TTC549 (cell line): ENCODE data around the gene FAM204A.

Experiments used
- FAIRE-seq: peaks from 2 replicates; lab custom pipeline; 2012; peaks lifted over from hg19 to GRCh38; lab: Jason Lieb, UNC

FAM204A gene

DNA sequence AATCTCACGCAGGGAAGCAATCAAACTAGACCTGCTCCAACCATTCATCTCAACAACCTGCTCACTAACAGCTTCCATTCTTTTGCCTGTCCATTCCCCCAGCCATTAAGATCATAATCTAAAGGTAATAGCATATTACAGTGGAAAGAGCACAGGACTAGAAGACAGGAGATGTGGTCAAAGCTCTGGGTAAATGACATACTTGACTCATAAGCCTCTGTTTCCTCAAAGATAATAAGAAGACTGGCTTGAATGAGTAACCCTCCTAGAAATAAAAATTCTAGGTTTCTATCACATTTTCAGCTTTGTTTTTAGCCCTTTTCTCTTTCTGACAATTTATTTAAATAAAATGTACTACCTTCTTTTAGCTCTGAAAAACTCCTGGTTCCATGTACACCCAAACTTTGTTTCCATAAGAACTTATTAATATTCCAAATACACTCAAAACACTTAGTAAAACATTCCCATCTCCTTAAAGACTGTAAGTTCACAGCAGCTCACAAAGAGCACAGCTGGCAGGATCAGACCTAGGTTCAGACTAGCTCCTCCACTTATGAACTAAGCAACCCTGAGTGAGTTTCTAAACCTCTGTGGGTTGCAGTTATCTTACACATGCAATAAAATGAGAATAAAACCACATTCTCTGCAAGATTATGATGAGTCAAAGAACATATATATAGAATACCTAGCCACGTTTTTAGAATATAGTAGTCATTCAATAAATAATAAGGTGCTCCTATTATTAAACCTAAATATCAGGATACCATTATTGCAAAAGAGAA lies 11.6 kb downstream of the FAM204A start:
- no peak for FAIRE-seq

DNA sequence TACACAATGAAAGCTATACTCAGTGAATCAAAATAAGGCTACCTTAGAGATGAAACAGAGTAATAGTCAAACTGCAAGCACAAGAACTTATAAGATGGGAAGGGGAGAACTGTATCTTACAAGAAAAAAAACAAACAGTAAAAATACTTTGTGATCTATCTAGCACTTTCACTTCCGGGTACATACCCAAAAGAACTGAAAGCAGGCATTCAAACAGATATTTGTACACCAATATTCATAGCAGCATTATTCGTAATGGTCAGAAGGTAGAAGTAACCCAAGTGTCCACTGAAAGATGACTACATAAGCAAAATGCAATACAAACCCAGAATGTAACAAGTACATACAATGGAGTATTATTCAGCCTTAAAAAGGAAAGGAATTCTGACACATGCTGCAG lies 18.0 kb downstream of the FAM204A start:
- no peak for FAIRE-seq

DNA sequence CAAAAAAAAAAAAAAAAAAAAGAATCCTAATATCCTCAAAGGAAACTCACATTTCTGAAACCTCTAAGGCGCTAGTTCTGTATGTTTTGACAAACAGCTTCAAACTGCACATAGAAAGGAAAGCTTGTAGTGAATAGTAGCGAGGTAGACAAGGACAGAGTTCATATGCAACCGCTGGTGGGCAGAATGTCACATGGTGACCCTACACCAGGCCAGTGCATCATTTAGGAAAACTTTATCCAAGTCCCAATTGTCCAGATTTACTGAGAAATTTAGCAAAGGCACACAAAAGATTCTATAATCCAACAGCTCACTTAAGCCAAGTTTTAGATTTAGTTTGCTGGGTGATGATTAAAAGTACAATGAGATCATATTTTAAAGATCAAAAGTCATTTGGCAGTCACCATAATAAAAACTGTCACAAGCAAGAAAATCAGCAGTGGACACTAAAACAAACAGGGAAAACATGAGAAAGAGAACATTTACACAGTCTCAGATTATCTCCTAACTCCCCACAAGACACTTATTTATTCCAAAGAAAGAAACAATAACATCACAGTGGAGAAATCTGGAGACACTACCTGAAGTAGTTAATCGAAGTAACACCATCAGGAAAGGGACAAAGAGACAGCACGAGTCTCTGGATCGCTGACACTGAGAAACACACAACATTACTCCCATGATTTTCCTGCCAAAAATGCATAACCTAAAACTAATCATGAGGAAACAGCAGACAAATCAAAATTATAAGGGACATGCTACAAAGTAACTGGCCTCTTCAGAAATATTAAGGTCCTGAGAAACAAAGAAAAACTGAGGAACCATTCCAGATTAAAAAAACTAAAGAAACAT lies 20.2 kb downstream of the FAM204A start:
- FAIRE-seq, result no peak

DNA sequence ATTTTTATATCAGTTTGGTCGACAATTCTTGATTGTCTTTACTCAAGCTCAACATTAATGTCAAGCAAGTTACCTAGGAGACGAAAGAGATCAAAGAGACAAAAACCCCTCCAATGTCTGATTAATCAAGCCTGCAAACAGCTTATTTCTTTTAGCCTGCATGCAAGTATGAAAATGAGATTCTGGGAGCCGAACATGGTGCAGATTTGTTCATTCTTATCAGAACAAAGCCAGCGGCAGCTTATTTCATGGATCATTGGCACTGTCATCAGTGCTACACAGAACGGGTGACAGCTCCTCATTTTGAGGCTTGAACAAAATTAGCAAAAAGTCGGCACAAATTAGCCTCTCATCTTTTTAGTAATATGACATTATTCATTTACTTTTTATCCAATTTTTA lies 26.5 kb downstream of the FAM204A start:
- no peak for FAIRE-seq

DNA sequence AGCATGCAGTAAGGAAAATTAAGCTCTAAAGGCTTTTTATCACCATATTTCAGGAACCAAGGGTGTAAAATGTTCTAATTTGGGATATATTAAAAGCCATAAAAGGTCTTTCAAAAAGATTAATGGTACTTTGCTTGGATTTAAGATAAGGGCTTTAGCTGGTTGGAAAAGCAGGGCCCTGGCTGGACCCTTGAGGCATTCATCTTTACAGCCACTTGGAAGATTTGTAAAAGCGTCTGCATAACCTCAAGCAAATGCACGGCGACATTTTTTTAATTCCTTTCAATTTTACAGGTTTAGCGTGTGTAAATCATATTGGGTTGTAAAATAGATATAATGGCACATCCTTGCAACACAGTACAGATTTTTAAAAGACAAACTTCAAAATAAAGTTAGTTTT lies 27.2 kb downstream of the FAM204A start:
- FAIRE-seq, result no peak

DNA sequence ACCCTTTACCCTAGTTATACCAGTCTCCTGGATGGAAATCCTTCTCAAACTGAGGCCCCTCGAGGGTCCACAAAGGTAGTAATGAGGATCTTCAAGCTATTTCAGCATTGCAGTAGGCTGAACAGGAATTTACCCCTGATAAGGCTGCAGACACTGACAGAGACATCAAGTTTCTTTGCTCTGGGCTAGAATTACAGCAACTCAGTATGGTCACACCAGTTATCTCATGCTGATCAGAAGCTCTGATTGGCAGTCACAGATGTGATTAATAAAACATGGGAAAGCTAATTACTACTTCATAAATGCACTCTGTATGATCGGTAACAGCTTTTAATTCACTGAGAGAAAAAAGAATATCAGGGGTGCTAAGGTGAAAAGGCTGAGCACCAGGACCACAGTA lies 30.6 kb downstream of the FAM204A start:
- FAIRE-seq, result no peak

DNA sequence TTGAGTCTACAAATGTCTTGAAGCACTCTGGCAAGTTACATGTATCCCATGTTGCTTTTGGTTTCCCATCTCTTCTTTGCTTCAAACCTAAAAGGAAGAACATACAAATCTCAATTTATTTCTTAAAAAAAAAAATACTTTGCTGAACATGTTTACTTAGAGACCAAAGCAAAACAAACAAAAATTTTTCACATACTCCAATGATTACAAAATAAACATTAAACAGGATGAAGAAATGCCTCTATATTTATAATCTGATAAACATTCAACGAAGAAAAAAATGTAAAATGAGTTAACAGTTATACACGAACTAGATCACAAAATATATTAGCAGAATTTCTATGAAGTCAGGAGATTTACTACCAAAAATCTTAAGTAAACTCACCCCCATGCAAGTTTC lies 31.3 kb downstream of the FAM204A start:
- FAIRE-seq, result no peak

DNA sequence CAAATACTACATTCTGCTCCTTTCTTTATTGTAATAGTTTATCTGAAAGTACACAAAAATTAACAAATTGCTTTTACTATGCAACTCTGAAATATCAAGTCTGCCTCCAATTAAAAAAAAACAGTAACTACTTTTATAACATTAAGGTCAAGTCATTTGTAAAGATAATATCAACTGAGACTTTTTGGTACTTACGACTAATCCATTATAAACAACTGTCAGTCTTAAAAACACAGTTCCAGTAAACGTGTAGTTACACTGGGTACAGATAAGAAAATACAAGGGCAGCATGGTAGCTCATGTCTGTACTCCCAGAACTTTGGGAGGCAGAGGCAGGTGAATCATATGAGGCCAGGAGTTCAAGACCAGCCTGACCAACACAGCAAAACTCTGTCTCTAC lies 32.2 kb downstream of the FAM204A start:
- no peak for FAIRE-seq

DNA sequence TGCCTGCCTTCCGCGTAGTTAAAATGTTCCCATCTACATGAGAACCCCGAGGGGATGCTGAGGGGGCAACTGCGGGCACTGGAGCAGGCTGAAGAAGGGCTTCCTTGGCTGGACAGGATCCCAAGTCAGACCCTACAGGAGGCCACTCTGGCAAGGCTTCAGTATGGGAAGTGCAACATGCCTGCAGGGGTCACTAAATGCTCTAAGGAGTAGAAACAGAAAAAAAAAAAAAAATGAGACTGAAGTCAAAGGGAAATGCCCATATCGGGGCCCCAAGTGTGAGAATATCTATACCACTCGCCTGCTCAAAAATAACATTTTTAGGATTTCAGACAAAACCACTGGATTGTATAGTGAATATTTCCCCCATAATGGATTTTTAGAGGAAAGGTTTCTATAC lies 33.5 kb downstream of the FAM204A start:
- no peak for FAIRE-seq

DNA sequence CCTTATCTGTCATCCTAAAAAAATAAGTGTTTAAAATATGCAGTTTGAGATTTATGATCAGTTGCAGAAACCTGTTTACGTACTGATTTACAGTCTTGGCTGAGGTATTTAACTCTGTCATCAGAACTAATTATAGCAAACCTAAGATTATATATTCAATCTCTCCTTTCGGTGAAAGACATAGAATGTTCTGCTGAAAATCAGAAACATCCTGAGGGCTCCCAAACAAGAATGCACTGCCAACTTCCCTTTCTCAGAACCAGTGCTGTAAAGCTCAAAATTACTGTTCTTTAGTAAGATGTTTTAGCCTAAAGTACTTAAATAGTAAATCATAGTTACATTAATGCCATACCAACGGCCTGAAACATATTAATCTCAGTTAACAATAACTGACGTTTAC lies 34.3 kb downstream of the FAM204A start:
- FAIRE-seq, result no peak

DNA sequence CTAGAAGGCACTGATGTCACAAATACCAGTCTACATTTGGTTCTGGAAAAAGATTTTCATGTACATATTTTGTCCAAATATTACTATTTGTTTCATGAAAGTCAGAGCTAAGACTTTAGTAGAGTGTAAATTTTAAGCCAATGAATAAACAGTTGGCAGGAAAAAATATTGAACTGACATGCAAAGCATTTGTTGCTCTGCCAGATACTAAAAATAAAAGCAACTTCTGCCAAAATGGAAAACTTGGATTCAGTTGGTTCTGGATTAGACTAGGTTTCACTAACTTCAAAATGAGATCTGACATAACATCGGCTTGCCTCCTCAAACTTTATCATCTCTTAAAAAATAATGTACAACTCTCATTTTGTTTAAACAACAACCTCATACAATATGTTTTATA lies 34.9 kb downstream of the FAM204A start:
- no peak for FAIRE-seq

DNA sequence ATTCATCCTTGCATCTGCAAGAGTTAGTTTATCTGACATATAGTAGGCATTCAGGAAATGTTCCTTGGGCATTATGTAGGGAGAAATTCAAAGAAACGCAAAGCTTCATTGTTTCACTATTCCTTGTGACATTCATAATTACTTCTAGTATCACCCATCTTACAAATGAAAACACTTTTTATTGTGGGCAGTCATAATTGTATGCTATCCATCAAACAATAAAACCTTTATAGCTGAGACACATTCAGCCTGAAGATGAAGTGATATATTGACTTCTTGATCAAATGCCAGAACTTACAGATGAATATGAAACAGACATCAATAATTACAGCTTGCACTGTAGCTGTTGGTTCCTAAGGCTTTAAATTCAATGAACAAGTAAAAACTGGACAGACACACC lies 36.4 kb downstream of the FAM204A start:
- no peak for FAIRE-seq

DNA sequence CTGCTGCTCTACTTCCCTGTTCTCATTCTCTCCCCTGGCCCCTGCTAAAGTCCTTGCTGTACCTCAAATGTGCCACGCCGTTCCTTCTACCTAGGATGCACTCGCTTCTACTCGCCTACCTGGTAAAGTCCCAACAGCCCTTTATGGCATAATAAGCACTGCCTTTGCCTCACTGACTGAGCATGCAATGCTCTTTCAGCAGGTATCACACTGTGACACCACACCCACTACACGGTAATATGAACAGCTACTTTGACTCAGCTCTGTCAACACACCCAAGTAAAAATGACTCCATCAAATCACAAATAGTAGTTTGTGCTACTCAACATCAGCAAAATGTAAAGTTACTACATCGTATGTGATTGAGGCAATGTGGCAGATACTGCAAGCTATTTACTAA lies 37.6 kb downstream of the FAM204A start:
- FAIRE-seq, result no peak

DNA sequence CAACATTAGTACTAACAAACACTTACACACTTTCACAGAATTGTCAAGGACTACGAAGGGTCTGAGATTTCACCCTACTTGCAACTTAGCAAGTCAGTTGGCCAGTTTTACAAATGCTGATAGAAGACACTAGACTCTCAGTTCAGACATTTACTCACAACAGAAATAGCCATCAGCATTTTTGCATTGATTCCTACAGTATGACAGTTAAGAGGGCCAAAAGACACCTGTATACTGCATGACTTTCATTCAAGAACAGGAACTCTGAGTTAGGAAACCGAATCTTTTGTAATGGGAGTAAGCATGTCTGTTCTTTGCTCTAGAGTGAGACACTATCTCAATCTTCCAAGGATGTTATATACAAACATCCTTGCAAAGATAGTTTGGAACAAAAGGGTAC lies 40.9 kb downstream of the FAM204A start:
- no peak for FAIRE-seq

DNA sequence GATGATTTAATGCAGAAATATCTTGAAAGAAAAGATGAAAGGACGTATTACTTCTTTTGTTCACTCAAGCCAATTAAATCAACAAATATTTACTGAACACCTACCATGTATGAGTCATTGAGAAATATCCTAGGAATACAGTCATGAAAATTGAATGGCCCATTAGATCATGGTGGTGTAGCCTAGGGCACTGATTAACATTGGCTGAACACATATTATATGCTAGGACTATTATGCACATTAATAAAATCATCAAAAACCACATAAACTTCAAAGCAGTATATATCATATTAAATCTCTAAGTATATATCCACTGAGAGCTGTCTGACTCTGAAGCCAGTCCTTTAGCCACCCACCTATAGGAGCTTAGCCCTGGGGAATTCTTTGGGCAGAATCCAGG lies 41.8 kb downstream of the FAM204A start:
- FAIRE-seq, result no peak

DNA sequence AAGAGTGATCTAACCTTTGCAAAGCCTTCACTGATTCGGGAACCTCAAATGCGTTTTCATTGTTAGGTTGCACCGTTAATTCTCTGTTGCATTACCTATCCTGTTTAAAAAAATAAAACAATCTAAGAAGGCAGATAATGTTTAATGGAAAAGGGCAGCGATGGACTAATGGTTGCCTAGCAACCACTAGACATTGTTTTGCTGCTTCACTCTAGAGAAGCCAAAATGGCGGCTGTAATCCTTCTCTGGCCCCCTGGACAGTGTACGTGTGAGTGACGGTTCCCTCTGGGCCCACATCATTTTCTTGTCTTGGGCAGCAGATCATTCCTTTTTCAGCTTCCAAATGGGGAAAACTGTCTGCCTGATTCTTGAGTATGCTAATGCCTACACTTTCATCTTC lies 43.3 kb downstream of the FAM204A start:
- no peak for FAIRE-seq

DNA sequence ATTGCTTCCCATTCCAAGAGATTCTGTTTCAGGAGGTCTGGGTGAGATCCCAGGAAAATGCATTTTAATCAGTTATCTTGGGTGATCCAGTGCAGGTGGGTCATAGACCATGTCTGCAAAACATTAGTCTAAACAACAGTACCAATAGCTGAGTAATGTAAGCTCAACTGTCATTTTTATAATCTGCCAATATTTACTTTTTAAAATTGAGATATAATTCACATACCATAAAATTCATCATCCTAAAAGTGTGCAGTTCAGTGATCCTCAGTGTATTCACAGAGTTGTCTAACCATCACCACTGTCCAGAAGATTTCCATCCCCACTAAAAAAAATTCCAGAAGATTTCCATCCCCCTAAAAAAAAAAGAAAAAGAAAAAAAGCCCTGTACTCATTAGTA lies 51.0 kb downstream of the FAM204A start:
- no peak for FAIRE-seq

DNA sequence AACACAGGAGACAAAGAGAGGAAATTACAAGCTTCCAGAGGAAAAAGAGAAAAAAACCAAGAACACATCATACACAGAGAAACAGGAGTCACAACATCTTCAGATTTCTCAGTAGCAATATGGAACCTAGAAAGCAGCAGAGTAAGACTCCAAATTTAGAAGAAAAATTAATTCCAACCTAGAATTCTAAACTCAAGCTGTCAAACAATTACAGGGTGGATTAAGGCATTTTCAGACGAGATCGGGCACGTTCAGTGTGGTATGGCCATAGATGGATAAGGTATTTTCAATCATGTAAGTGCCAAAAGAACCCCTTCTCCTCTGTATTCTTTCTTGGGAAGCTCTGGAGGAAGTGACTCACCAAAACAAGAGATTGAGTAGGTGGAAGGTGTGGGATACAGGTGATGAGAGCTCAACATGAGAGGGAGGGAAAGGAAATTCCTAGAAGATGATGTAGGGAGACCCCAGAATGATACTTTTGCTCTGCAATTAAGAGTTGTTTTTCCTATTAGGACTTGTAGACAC lies 51.6 kb downstream of the FAM204A start:
- no peak for FAIRE-seq

DNA sequence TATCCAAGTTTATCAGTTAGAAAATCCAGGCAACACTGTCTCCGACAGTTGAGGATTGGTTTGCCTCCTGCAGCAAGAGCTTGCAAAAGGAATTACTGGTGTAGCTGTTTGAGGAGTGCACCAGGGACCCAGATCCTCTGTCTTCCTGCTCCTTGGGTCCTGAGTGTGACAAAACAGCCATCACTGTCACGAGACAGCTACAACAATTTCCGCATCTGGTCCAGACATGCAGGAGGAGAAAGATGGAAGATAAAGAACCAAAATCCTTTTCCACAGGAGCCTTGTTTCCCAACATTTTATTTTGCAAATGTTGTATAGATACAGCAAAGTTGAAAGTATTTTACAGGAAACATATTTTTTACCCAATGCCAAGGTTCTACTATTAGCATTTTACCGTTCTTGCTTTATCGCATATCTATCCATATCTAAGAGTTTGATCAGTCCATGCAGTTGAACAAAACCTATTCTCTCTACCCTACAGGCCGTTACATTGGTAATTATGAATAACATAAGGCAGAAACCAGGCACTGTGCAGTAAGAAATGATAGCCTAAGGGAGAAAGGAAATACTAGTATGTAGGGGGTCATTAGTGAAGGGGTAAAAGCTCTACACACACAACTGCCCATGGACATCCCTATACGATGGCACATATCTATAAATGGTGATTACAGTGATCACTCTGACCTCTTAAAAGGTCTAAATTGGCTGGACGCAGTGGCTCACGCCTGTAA lies 54.9 kb downstream of the FAM204A start:
- FAIRE-seq, result no peak

DNA sequence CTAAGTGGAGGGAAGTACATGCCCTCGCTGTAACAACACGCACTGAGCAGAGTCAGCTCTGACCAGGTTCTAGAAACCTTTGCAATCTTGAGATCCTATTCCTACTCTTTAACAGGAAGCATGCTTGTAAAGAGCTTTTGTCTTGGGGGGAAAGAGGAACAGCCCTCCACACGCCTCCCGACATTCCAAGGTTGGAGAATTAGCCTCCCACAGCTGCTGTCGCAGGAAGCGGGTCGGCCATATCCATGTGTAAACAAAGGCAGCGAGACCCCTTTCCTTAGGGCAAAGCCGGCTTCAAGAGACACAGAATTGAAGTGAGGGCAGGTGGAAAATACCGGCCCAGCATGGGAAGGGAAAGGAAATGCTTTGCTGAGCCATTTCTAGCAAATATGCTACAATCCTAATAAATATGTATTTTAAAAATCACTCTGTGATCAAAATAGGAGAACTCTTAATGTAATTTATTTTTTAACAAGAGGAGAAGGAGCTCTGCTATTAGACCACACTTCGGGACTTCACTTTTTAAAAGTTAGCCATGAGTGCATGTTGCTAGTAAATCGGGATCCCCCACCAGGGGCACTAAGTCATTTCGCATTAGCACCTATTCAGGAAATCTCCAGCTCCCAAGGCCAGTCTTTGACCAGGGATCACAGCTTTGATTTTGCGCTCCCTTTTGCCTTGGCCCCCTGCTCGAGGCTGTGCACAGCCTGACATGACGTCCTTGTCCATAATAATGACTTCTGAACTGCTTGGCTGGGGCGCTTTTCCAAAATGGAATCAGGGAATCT lies 55.9 kb downstream of the FAM204A start:
- no peak for FAIRE-seq

DNA sequence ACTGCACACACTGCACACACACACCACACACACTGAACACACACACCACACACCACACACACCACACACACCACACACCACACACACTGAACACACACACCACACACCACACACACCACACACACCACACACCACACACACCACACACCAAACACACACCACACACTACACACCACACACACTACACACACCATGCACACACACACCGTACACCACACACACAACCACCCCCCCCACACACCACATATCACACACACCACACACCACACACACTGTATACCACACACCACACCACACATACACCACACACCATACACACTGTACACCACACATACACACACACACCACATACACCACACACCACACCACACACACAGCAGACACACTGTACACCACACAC lies 59.5 kb downstream of the FAM204A start:
- no peak for FAIRE-seq

DNA sequence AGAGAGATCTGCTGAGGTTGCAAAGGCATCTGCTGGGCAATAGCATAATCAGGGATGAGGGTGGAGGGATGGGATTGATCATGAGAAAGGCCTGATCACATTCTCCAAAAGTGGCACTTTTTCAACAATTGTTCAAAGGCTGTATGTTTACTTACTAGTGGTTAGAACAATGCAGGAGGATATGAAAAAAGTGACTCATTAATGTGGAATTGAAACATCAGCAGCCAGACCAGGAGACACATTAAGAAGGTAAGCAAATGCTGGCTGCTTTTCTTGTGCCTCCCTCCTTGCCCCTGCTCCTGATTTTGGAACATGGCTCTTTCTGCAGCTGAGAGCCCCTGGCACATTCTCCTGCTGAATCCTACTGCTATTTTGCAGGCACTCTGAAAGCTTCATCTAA lies 63.5 kb downstream of the FAM204A start:
- FAIRE-seq, result no peak
